HG03520 (cell line): ENCODE measurements around the gene LMTK2.
A peak's percentile ranks its signal among the peaks of the same experiment; 100 is the strongest.

Experiments used
- ATAC-seq: cut with Tn5 transposase; IDR thresholded peaks from one replicate; pipeline ENCODE4 v1.9.1; 2021; ENCODE audit warnings: mild to moderate bottlenecking, moderate library complexity; ENCODE audit not compliant: unreplicated experiment

LMTK2 gene

GRCh38 chr7:98199131-98199530, 92.5 kb downstream of the LMTK2 start:
- ATAC-seq: no peak

- ATAC-seq: peak; percentile 29
These were observed 93.7 kb downstream of the LMTK2 start for GRCh38 chr7:98200364-98200763.

- peak; percentile 92 for ATAC-seq
These were observed 95.9 kb downstream of the LMTK2 start for GRCh38 chr7:98202367-98203195.

GRCh38 chr7:98203261-98203963, 96.8 kb downstream of the LMTK2 start:
- ATAC-seq: peak; percentile 26

- ATAC-seq: no peak
These were observed 97.4 kb downstream of the LMTK2 start for GRCh38 chr7:98203964-98204605.

GRCh38 chr7:98204670-98205069, 98.0 kb downstream of the LMTK2 start:
- ATAC-seq: no peak

- no peak for ATAC-seq
These were observed 98.6 kb downstream of the LMTK2 start for GRCh38 chr7:98205162-98205845.

- no peak for ATAC-seq
These were observed 100.0 kb downstream of the LMTK2 start for GRCh38 chr7:98206451-98207330.

- no peak for ATAC-seq
These were observed 102.7 kb downstream of the LMTK2 start for GRCh38 chr7:98209166-98209920.

- ATAC-seq: no peak
These were observed 104.0 kb downstream of the LMTK2 start for GRCh38 chr7:98210513-98211220.

- no peak for ATAC-seq
These were observed 104.6 kb downstream of the LMTK2 start, which contains the start of gene BHLHA15 for GRCh38 chr7:98211221-98211675. TSS of gene BHLHA15 (plus strand) at chr7:98211439. CDS start at chr7:98212310, 871 bp downstream.

- no peak for ATAC-seq
These were observed 105.2 kb downstream of the LMTK2 start for GRCh38 chr7:98211676-98212531.

GRCh38 chr7:98212532-98213041, 105.9 kb downstream of the LMTK2 start:
- ATAC-seq: no peak

GRCh38 chr7:98213296-98213887, 106.7 kb downstream of the LMTK2 start:
- ATAC-seq: no peak

- no peak for ATAC-seq
These were observed 107.5 kb downstream of the LMTK2 start for GRCh38 chr7:98213888-98214810.

GRCh38 chr7:98214811-98215321, 108.2 kb downstream of the LMTK2 start:
- no peak for ATAC-seq
